Central memory CD8-positive, alpha-beta T cell (primary cell): Measurements from ENCODE around the gene HIBCH.
"Not testable (repeated sequence)": the region's sequence is repeated elsewhere in the genome, so short reads cannot be mapped to it uniquely, and the experiment has no call there.

Experiments
- ATAC-seq: fragments of 150-1000 bp; cut with Tn5 transposase; replicated peaks from 2 replicates; pipeline ENCODE4 v1.10.0; 2022; ENCODE audit warnings: mild to moderate bottlenecking, moderate FRiP score, moderate number of reproducible peaks; ENCODE audit not compliant: poor library complexity, severe bottlenecking; ENCODE audit errors: extremely low read depth
- DNase-seq, 2 donors: peaks; one replicate each; pipeline ENCODE4 v3.0.0; 2021; ENCODE audit warnings: low spot score in 2 of 2
- H3K27ac Mint-ChIP-seq: one replicate; pipeline ENCODE4 v1.8.0; 2022; ENCODE audit warnings: low read depth, mild to moderate bottlenecking, moderate library complexity, mixed read lengths
- H3K27me3 Mint-ChIP-seq: one replicate; pipeline ENCODE4 v1.8.0; 2022; ENCODE audit warnings: mixed read lengths
- H3K36me3 Mint-ChIP-seq: one replicate; pipeline ENCODE4 v1.8.0; 2022; ENCODE audit warnings: mild to moderate bottlenecking, moderate library complexity, mixed read lengths; ENCODE audit not compliant: insufficient read depth
- H3K4me1 Mint-ChIP-seq: one replicate; pipeline ENCODE4 v1.8.0; 2022; ENCODE audit warnings: mixed read lengths
- H3K4me3 Mint-ChIP-seq: one replicate; pipeline ENCODE4 v1.8.0; 2022; ENCODE audit warnings: mild to moderate bottlenecking, moderate library complexity, mixed read lengths
- H3K9me3 Mint-ChIP-seq: one replicate; pipeline ENCODE4 v1.8.0; 2022; ENCODE audit warnings: mixed read lengths

The HIBCH gene

GRCh38 chr2:190319555-190320498 is at the start of gene HIBCH:
Gene HIBCH (minus strand): TSS chr2:190319826. CDS start chr2:190319750, 76 bp downstream.
- Mint-ChIP-seq H3K4me3 (peak within 1 kb of the TSS; percentile 91), H3K36me3 (peaks cover 11% of the 10 kb centered on the region), H3K4me1 (peaks cover 40% of the 10 kb centered on the region), H3K9me3 (no peaks in the 10 kb centered on the region), H3K27ac (peak within 1 kb of the TSS; percentile 94), H3K27me3 (no peaks in the 10 kb centered on the region)
- DNase-seq (peak; percentile 57 to 59), ATAC-seq (peak; percentile 89)

DNA sequence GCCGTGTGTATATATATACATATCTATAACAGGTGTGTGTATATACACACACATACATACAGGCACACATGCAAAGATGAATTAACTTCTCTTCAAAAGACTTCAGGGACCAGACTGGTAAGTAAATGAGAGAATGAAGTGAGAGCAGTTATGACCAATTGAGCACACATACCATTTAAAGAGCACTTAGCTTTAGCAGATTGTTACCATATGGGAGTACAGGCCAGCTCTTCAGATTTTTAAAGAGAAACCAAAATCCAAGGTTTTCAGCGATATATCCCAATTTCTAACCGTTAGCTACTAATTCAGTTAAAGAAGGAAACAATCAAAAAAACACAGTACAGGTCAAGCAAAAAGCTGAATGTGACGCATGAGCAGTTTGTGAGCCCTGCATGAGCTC is 47.5 kb upstream of the HIBCH start:
- H3K36me3 Mint-ChIP-seq, result no peaks in the 10 kb centered on the region
- H3K27me3 Mint-ChIP-seq, result no peaks in the 10 kb centered on the region
- no peak overlapping the region for H3K4me3 Mint-ChIP-seq
- no peaks in the 10 kb centered on the region for H3K4me1 Mint-ChIP-seq
- H3K9me3 Mint-ChIP-seq, result no peaks in the 10 kb centered on the region
- no peak for ATAC-seq
- no peak overlapping the region for H3K27ac Mint-ChIP-seq
- no peak for DNase-seq

DNA sequence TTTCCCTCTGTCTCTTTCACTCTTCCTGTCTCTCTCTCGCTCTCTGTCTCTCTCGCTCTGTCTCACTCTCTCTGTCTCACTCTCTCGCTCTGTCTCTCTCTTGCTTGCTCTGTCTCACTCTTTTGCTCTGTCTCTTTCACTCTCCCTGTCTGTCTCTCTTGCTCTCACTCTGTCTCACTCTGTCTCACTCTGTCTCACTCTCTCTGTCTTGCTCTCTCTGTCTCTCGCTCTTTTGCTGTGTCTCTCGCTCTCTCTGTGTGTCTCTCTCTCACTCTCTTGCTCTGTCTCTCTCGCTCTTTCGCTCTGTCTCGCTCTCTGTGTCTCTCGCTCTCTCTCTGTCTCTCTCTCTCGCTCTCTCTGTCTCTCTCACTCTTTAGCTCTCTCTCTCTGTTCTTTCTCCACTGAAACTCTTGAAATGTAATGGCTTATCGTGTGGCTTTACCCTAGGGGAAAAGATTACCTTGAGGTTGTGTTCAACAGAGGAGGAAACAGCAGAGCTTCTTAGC is 46.7 kb upstream of the HIBCH start:
- DNase-seq, result no peak
- ATAC-seq, result no peak
- Mint-ChIP-seq H3K4me1 (no peaks in the 10 kb centered on the region), H3K27me3 (no peaks in the 10 kb centered on the region), H3K9me3 (no peaks in the 10 kb centered on the region), H3K36me3 (no peaks in the 10 kb centered on the region), H3K4me3 (no peak overlapping the region), H3K27ac (no peak overlapping the region)

DNA sequence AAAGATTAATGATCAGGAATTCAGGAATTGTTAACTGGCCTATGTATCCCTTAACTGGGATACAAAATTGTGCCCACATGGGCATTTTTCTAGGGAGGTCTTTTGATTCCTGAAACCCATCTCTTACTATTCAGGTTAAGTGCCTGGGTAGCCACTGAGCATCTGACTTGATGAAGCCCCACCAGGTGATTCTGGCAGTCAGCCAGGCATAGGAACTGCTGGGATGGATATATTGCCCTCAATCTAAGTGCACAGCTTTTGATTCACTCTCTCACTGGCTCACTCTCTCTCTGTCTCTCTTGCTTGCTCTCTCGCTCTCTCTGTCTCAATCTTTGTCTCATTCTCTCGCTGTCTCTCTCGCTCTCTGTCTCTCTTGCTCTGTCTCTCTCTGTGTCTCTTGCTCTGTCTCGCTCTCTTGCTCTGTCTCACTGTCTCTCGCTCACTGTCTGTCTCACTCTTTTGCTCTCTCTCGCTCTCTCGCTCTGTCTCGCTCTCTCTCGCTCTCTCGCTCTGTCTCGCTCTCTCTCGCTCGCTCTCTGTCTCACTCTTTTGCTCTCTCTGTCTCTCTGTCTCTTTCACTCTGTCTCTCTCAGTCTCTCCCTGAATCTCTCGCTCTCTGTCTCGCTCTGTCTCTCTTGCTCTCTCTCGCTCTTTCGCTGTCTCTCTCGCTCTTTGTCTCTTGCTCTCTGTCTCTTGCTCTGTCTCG is 46.0 kb upstream of the HIBCH start:
- no peak overlapping the region for H3K4me3 Mint-ChIP-seq
- H3K9me3 Mint-ChIP-seq, result no peaks in the 10 kb centered on the region
- no peak for ATAC-seq
- no peaks in the 10 kb centered on the region for H3K4me1 Mint-ChIP-seq
- no peaks in the 10 kb centered on the region for H3K36me3 Mint-ChIP-seq
- H3K27ac Mint-ChIP-seq, result no peak overlapping the region
- no peak for DNase-seq
- H3K27me3 Mint-ChIP-seq, result no peaks in the 10 kb centered on the region

DNA sequence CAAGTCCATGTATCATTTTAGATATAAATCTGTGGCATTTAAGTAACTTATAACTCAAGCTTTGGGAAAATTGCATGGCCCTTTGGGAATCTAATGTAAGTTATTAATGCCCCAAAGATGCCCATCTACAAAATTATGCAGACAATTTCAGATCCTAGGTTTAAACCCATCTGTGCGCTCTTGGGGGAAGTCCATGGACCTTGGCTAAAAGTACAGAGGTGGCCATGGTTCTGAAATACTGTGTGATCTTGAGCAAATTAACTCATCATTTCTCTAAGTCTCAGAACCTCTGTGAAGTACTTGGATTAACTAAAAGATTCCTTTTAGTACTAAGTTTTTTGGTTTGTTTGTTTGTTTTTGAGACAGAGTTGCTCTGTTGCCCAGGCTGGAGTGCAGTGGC is 43.3 kb upstream of the HIBCH start:
- Mint-ChIP-seq H3K4me1 (peaks cover 13% of the 10 kb centered on the region), H3K36me3 (no peaks in the 10 kb centered on the region), H3K4me3 (no peak overlapping the region), H3K9me3 (no peaks in the 10 kb centered on the region), H3K27ac (no peak overlapping the region), H3K27me3 (no peaks in the 10 kb centered on the region)
- DNase-seq (no peak), ATAC-seq (no peak)

- H3K27me3 Mint-ChIP-seq, result no peaks in the 10 kb centered on the region
- ATAC-seq (no peak), DNase-seq (no peak)
- H3K9me3 Mint-ChIP-seq, result no peaks in the 10 kb centered on the region
- peaks cover 13% of the 10 kb centered on the region for H3K4me1 Mint-ChIP-seq
- no peaks in the 10 kb centered on the region for H3K36me3 Mint-ChIP-seq
- no peak overlapping the region for H3K27ac Mint-ChIP-seq
- no peak overlapping the region for H3K4me3 Mint-ChIP-seq
Measured at GRCh38 chr2:190361572-190361971, 41.9 kb upstream of the HIBCH start.

- H3K4me3 Mint-ChIP-seq, result peak overlapping the region; percentile 87
- peak overlapping the region; percentile 93 for H3K27ac Mint-ChIP-seq
- peaks cover 13% of the 10 kb centered on the region for H3K4me1 Mint-ChIP-seq
- ATAC-seq (no peak), DNase-seq (no peak)
- no peaks in the 10 kb centered on the region for H3K27me3 Mint-ChIP-seq
- no peaks in the 10 kb centered on the region for H3K36me3 Mint-ChIP-seq
- no peaks in the 10 kb centered on the region for H3K9me3 Mint-ChIP-seq
Measured at GRCh38 chr2:190360965-190361364, 41.3 kb upstream of the HIBCH start.

DNA sequence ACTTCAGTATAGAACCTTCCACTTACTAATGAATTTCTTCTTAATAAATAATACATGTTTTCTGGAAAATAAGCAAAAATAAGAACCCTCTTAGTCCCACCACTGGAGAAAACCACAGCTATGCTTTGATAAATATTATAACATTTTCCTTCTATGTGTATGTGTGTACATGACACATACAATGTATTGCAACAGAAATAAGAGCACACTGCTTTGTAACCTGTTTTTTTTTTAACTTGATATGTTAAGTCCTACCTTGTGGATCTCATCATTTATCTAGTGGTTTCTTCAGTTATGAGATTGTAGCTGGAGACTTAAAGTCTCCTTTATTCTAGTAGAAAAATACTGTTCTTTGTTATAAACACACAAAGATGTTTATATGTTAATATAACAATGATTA is 40.9 kb upstream of the HIBCH start:
- H3K27me3 Mint-ChIP-seq, result no peaks in the 10 kb centered on the region
- ATAC-seq, result no peak
- no peaks in the 10 kb centered on the region for H3K36me3 Mint-ChIP-seq
- H3K9me3 Mint-ChIP-seq, result no peaks in the 10 kb centered on the region
- peak overlapping the region; percentile 93 for H3K27ac Mint-ChIP-seq
- peak overlapping the region; percentile 87 for H3K4me3 Mint-ChIP-seq
- H3K4me1 Mint-ChIP-seq, result peaks cover 13% of the 10 kb centered on the region
- no peak for DNase-seq

DNA sequence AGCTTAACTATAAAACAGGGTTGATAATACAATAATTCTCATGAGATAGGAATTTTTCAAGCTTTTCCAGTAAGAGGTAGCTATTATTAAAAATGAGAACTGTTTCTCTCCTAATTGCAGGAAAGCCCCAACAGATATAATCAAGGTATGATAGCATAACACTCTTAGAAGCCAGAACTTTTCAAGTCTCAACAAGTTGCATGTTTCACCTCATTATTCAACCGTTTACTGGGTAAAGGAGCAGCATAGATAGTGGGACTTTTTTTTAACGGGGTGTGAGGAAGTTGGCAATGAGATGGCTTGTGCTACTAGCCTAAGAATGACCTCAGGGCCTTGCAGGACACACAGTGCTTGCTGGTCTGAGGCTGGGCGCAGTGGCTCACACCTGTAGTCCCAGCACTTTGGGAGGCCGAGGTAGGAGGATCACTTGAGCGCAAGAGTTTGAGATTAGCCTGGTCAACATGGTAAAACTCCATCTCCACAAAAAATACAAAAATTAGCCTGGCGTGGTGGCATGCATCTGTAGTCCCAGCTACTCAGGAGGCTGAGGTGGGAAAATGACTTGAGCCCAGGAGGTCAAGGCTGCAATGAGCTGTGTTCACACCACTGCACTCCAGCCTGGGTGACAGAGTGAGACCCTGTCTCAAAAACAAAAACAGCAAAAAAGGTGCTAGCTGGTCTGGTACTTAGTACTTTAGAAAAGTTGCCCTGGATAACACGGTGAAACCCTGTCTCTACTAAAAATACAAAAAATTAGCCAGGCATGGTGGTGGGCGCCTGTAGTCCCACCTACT is 39.2 kb upstream of the HIBCH start:
- peak overlapping the region; percentile 87 for H3K4me3 Mint-ChIP-seq
- not testable (repeated sequence) for H3K36me3 Mint-ChIP-seq, DNase-seq, ATAC-seq, H3K27me3 Mint-ChIP-seq, H3K9me3 Mint-ChIP-seq
- peak overlapping the region; percentile 93 for H3K27ac Mint-ChIP-seq
- H3K4me1 Mint-ChIP-seq, result peaks cover 13% of the 10 kb centered on the region

DNA sequence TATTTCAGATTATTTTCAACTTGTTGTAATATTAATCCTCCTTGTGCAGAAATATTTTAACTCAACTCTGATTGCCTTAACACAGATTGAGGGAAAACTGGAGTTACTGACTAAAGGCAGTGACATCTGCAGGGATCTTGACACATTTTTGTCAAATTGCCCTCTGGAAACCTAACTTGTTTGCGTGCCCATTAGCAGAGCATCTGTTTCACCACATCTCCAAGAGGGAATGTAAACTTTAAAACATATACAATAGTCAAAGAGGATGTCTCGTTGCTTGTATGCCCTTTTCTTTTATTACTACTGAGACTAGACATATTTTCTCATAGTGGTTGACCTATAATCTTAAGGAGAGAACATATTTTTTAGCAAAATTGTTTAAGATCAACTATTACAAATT is 38.0 kb upstream of the HIBCH start:
- H3K9me3 Mint-ChIP-seq, result no peaks in the 10 kb centered on the region
- DNase-seq (no peak), ATAC-seq (no peak)
- peaks cover 13% of the 10 kb centered on the region for H3K4me1 Mint-ChIP-seq
- H3K27me3 Mint-ChIP-seq, result no peaks in the 10 kb centered on the region
- no peak overlapping the region for H3K27ac Mint-ChIP-seq
- H3K4me3 Mint-ChIP-seq, result no peak overlapping the region
- no peaks in the 10 kb centered on the region for H3K36me3 Mint-ChIP-seq

DNA sequence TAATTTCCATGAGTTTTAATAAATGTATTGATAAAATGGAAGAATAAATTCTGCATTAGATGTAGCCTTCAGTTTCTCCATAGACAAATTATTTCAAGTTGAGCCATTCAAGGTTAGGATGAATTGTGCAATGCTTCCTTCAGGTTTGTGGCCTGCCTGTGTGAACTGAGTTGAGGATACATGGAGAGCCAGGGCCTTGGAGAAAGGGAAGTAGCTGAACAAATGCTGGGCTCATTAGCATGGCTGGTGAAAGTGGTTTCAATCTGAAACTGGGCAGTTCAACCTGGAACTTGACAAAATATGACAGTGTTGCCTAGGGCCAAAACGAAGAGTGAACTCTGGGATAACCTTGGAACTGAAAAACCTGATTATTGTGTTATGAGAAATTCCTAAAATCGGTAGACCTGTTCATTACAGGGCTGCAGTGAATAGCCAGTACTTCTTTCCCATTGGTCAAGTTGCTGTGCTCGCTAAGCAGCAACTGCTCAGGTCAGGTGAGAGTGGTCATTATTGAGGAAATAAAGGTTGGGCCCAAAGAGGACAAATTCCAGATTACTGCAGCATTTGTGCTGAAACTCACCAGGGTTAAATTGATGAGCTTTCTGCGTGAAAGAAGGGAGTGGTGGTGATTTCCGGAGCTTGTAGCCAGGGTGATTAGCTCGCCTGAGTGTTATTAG is 36.5 kb upstream of the HIBCH start:
- peaks cover 13% of the 10 kb centered on the region for H3K4me1 Mint-ChIP-seq
- no peak overlapping the region for H3K4me3 Mint-ChIP-seq
- no peaks in the 10 kb centered on the region for H3K36me3 Mint-ChIP-seq
- no peak for ATAC-seq
- no peak for DNase-seq
- no peaks in the 10 kb centered on the region for H3K27me3 Mint-ChIP-seq
- no peaks in the 10 kb centered on the region for H3K9me3 Mint-ChIP-seq
- no peak overlapping the region for H3K27ac Mint-ChIP-seq
